Fibroblast of the aortic adventitia (primary cell): ENCODE results near the gene NFYB. TPM values are rescaled to one million over a fixed set of nuclear protein-coding genes. Genes with fewer than 3 reads are reported as not detected.
"Not testable (repeated sequence)": the region's sequence is repeated elsewhere in the genome, so short reads cannot be mapped to it uniquely, and the experiment has no call there.

Experiments
- DNase-seq: peaks from one replicate; pipeline ENCODE4 v3.0.0-alpha.2; 2010; ENCODE audit warnings: low read depth
- H3K4me3 ChIP-seq: 2 replicates; pipeline ENCODE4 v1.5.1; 2011; ENCODE audit warnings: low read depth, mild to moderate bottlenecking, control low read depth, low read length, moderate library complexity
- CTCF ChIP-seq: IDR thresholded peaks from 2 replicates; pipeline ENCODE4 v1.5.1; 2011; ENCODE audit warnings: mild to moderate bottlenecking, low read length, control low read depth, inconsistent platforms; ENCODE audit not compliant: insufficient read depth
- total RNA-seq: library from RNA; depleted of rRNA; stranded (reverse); fragments of >200 nt; gene quantifications from 2 replicates; pipeline ENCODE4 v1.2.3, GENCODE V29; 2012; ENCODE audit warnings: low replicate concordance

NFYB gene
- total RNA-seq, 1 donor: 20.2 TPM

- TF ChIP-seq CTCF: no peak
- H3K4me3 ChIP-seq: no peak overlapping the region
- peak; percentile 75 for DNase-seq
Observed at GRCh38 chr12:104121001-104121400, 17.0 kb downstream of the NFYB start.

- H3K4me3 ChIP-seq: no peak overlapping the region
- DNase-seq: peak; percentile 10
- TF ChIP-seq CTCF: no peak
Observed at GRCh38 chr12:104115587-104115975, 22.4 kb downstream of the NFYB start.

GRCh38 chr12:104114834-104115586 is 23.0 kb downstream of the NFYB start:
- DNase-seq, H3K4me3 ChIP-seq: not testable (repeated sequence)

GRCh38 chr12:104109446-104110271 is 28.4 kb downstream of the NFYB start:
- DNase-seq: no peak
- no peak for TF ChIP-seq CTCF
- H3K4me3 ChIP-seq: no peak overlapping the region

- H3K4me3 ChIP-seq: no peak overlapping the region
- DNase-seq: peak; percentile 90
- peak; percentile 92 for TF ChIP-seq CTCF
Observed at GRCh38 chr12:104108755-104109445, 29.1 kb downstream of the NFYB start.

GRCh38 chr12:104106965-104107364 is 31.0 kb downstream of the NFYB start:
- H3K4me3 ChIP-seq: no peak overlapping the region
- DNase-seq: no peak
- no peak for TF ChIP-seq CTCF

- no peak overlapping the region for H3K4me3 ChIP-seq
- no peak for TF ChIP-seq CTCF
- peak; percentile 36 for DNase-seq
Observed at GRCh38 chr12:104105461-104105860, 32.5 kb downstream of the NFYB start.
